LNCAP (cell line): ENCODE measurements around the gene TPCN1.

Source experiments
- TF ChIP-seq, protein P1 (sequence below): fragments of 450-650 bp; IDR thresholded peaks from 2 replicates; pipeline ENCODE4 v1.5.1; 2017; ENCODE audit warnings: mild to moderate bottlenecking

The TPCN1 gene

DNA sequence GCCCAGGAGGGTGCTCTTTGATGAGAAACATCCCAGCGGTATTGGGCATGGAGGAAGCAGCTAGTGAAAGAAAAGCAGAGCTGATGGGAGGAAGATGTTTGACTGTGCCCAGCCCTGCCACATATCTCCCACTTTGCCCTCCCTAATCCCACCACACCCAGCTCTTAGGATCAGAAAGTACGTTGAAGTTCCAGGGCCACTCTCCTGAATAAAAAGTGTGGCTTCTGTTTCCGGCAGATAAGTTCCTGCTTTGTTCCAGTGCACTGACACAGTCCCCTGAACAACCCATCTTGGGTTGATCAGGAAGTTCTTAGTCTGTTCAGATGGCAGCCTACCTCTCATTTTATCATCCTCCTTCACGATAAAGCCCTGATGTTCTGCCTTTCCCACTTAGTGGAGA, 16.5 kb downstream of the TPCN1 start:
- TF ChIP-seq, protein P1, sequence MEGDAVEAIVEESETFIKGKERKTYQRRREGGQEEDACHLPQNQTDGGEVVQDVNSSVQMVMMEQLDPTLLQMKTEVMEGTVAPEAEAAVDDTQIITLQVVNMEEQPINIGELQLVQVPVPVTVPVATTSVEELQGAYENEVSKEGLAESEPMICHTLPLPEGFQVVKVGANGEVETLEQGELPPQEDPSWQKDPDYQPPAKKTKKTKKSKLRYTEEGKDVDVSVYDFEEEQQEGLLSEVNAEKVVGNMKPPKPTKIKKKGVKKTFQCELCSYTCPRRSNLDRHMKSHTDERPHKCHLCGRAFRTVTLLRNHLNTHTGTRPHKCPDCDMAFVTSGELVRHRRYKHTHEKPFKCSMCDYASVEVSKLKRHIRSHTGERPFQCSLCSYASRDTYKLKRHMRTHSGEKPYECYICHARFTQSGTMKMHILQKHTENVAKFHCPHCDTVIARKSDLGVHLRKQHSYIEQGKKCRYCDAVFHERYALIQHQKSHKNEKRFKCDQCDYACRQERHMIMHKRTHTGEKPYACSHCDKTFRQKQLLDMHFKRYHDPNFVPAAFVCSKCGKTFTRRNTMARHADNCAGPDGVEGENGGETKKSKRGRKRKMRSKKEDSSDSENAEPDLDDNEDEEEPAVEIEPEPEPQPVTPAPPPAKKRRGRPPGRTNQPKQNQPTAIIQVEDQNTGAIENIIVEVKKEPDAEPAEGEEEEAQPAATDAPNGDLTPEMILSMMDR: no peak

DNA sequence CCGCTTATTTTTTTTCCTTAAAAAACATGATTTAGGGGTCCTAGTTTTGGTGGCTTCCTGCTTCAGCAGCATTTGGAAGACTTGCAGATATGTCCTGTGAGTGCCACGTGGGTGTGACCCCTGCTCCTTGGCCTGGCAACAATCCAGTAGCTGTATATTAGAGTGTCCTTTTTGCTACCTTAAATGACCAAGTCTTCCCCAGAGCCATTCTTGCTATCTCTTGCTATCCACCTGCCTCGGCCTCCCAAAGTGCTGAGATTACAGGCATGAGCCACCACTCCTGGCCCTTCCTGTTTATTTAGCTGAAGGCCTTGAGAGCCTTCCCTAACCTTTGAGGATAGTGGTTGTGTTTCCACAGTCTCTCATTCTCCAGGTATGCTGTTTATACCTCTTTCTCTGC, 17.0 kb downstream of the TPCN1 start:
- TF ChIP-seq, protein P1: no peak

DNA sequence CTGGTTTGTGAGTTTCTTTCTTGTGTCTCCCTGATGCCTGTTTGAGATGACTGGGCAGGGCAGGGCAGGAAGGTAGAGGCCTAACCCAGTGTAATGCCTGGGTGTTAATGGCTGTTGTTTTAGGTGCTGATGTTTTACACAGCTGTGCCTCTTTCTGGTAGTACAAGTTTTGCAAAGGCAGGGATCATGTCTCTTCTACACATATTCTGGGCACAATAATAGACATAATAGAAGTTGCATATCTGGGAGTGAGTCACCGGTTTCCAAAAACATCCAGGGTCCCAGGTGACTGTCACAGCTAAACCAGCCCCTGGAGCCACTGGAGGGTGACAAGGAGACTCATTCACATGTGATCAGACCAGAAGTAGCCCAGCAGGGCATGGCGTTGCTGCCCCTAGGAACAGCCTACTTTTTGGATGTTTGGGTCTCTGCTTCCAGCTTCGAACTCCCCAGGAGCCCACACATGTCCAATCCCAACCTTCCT, 18.1 kb downstream of the TPCN1 start:
- TF ChIP-seq, protein P1: no peak

DNA sequence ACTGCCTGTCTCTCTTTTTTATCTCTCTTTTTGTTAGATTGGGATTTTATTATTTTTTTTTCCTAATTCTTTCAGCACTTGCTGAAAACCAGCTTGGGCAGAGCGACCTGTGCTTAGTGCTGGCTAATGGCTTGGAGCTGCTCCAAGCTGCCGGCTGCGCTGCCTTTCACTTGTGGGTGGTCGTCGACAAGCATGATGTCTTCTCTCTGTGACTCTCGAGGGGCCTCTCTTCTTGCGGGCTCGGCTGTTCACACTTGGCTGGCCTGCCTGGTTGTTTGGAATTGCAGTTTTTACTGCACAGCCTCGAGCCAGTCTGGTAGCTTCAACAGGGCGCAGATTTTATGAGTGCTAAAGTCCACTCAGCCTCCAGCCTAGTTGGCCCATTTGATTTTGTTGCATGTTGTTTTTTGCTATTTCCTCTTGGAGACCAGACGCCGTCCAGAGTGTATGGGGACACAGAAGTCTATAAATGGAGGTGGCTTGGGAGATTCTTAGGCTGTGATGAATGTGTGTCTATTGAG, 18.6 kb downstream of the TPCN1 start:
- TF ChIP-seq, protein P1: no peak

DNA sequence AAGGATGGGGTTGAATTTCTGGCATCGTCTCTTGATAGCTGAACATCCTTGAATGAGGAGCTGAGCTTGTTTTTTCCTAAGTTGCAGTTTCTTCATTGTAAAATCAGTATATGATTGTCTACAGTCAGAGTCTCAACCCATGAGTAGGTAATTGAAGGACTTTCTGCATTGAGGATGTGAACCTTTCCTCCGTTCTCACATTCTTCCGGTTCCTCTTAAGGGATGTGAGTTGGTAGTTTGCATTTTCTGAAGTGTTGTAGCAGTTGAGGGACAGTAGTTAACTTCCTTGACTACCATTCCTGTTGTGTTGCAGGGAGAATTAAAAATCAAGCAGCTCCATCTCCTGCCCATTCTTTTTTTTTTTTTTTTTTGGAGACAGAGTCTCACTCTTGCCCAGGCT, 19.1 kb downstream of the TPCN1 start:
- TF ChIP-seq, protein P1: no peak

DNA sequence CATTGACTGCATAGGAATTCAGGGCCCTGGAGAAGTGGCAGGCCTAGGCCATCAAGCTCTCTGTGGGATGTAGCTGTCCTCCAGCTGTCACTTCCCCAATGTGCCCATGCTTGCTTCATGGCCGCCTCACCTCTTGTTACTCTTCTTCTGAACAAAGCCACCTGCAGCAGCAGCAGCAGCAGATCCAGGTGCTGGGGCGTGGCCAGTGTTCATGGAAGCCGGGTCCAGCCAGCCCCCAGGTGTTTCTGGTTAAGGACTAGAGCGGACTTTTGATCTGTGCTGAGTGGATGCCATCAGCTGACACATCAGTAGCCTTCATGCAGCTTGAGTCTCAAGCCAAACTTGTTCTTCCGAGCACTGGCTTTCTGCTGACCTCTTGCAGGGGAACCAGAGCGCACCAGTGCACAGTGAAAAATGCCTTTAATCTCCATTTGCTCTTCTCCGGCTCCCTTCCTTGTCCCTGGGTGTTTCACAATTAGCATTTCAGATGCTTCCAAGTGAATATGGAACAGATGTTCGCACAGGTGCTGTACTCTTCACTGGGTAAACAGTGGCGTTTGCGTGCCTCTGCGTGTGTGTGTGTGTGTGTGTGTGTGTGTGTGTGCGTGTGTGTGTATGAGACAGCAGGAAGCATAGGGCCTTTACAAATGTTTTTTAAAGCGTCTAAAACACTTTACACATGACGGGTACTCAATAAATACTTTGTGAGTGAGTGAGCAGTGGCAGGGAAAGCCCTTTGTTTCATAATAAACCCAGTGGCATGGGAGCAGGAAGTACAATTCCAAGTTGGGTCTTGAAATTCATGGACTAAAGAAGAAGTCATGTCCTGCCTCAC, 20.1 kb downstream of the TPCN1 start:
- TF ChIP-seq, protein P1: no peak

DNA sequence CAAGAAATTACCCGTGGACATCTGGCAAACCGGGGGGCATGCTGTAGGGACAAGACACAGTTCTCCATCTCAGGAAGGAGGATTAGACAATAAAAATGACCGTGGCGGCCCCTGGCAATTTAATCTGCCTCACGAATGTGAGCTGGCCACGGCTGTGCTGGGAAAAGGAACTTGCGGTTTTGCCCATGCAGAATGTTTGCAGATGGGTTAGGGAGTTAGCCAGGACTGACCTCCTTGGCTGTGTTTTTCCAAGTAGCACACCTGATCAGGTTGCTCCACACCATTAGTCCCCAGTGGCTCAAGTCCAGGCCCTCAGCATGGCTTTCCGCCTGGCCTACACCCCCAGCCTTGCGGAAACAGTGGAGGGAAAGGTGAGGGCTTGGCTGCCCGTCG, 20.8 kb downstream of the TPCN1 start:
- TF ChIP-seq, protein P1: no peak
